Posterior cingulate gyrus (tissue), 11 donors: Measurements from ENCODE around the gene PTGIS.

Source experiments
- DNase-seq, 10 donors: peaks; one replicate each; pipeline versions ENCODE4 v3.0.0 to v3.0.0-alpha.2; 2020 to 2021; ENCODE audit warnings: mixed read lengths in 3 of 10
- intact Hi-C: fragments of 100-400 bp; cut with DNase I; formaldehyde crosslinking; loops from one replicate; pipeline ENCODE4 v1.15.1; 2023

The PTGIS gene

GRCh38 chr20:49562311-49563014 is 5.5 kb downstream of the PTGIS start:
- peak in 1 of 10 donors; percentile 85 for DNase-seq

DNA sequence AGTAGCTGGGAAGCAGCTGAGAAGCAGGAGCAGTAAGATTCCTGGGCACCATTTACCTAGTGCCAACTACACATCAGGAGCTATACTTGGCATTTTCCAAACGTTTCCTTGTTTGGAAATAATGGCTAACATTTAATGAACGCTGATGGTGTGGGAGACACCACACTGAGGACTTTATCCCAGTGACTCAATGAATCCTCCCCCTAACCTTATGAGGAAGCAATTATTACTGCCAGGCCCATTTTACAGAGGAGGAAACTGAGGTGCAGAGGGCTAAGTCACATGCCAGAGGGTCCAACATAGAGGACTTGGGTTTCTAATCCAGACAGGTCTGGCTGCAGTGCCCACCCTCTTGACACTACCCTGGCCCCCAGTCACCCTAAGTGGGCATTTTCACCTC is 6.1 kb downstream of the PTGIS start:
- DNase-seq = no peak
- intact Hi-C loops = no loop called here

More at GRCh38 chr20:49562311-49563014, 5.5 kb downstream of the PTGIS start:
- intact Hi-C loops = no loop called here

- intact Hi-C loops = no loop called here
- no peak for DNase-seq
Observed at GRCh38 chr20:49561256-49561655, 6.7 kb downstream of the PTGIS start.

DNA sequence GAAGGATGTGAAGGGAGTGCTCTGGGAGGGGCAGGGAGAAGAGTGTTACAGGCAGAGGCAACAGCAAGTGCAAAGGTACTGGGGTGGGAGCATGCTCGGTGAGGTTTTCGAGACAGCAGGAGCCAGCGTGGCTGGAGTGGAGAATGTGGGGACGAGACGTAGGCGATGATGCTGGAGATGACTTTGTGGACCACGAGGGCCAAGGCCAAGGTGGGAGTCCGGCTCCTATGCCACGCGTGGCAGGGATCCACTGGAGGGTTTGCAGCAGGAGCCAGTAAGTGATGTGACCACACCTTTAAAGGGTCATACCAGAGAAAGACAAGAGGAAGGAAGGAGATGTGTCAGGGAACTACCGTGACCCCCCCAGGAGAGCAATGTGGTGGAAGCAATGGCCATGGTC is 7.3 kb downstream of the PTGIS start:
- intact Hi-C loops = no loop called here
- DNase-seq = peak in 1 of 10 donors; percentile 76

DNA sequence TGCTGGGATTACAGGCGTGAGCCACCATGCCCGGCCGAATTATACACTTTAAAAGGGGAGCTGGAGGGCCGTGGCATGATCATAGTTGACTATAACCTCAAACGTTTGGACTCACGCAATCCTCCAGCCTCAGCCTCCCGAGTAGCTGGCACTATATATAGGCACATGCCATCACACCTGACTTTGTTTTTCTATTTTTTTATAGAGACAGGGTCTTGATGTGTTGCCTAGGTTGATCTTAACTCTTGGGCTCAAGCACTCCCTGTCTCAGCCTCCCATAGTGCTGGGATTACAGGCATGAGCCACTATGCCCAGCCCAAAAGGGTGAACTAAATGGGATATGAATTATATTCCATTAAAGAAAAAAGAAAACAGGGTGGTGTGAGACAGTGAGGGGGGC is 7.8 kb downstream of the PTGIS start:
- no peak for DNase-seq
- intact Hi-C loops = no loop called here

DNA sequence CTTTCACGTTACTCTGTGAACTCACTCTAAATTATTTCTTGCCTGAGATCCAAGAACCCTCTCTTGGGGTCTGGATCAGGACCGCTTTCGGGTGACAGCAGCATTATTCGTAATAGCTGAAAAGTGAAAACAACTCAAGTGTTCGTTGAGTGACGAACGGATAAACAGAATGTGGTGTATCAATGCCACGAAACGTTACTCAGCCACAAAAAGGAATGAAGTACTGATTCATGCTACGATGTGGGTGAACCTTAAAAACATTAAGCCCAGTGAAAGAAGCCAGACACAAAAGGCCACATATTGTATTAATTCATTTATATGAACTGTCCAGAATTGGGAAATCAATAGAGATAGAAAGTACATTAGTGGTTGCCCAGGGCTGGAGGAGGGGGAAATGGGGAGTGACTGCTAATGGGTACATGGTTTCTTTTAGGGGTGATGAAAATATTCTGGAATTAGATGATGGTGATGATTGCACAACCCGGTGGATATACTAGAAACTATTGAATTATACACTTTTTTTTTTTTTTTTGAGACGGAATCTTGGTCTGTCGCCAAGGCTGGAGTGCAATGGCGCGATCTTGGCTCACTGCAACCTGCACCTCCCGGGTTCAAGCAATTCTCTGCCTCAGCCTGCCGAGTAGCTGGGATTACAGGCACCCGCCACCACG is 8.4 kb downstream of the PTGIS start:
- no peak for DNase-seq
- intact Hi-C loops = no loop called here

DNA sequence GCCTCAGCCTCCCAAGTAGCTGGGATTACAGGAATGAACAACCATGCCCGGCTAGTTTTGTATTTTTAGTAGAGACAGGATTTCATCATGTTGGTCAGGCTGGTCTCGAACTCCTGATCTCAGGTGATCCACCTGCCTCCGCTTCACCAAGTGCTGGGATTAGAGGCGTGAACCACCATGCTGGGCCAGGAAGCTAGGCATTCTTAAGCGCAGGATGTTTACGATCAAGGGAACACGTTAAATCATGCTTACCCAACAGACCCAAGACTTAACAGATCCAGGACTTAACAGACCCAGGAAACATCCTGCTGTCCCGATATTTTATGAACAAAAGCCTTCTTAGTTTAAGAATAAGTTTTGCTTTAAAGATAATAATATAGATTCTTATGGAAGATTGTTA is 9.1 kb downstream of the PTGIS start:
- no peak for DNase-seq
- intact Hi-C loops = no loop called here

GRCh38 chr20:49557449-49557848 is 10.5 kb downstream of the PTGIS start:
- no peak for DNase-seq
- intact Hi-C loops = no loop called here

GRCh38 chr20:49556621-49557020 is 11.3 kb downstream of the PTGIS start:
- intact Hi-C loops = no loop called here
- no peak for DNase-seq

DNA sequence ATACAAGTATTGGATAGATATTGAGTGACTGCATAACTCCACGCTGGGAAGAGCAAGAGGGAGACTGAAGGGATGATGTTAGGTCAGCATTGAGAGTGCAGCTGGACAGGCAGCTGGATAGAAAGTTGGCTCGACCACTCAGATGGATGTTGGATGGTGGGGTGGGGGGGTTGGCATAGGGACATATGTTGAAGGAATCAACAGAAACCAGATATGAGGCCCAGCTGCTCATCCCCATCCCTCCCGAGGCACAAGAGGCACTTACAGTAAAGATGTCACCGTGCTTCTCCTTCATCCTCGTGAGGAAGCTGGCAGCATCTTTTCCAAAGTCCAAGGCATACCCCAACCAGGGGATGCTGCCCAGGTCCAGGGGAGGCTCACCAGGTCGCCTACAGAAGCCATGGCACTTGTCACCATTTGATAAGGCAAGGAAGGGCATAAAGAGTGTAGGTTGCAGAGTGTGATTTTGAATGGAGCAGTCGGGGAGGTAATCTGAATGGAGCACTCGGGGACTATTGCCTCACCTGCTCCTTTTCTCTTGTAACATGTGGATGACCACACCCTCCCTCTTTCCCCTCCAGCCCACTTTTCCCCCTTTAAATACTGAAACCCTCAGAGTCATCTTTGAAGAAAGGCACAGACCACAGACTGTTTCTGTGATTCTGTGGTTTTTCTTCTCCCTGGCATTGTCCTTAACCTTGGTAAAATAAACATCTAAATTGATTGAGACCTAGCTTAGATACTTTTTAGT is 18.0 kb downstream of the PTGIS start:
- DNase-seq = peak in 1 of 10 donors; percentile 20
- intact Hi-C loops = no loop called here

GRCh38 chr20:49548371-49548947 is 19.5 kb downstream of the PTGIS start:
- no peak for DNase-seq
- intact Hi-C loops = no loop called here

DNA sequence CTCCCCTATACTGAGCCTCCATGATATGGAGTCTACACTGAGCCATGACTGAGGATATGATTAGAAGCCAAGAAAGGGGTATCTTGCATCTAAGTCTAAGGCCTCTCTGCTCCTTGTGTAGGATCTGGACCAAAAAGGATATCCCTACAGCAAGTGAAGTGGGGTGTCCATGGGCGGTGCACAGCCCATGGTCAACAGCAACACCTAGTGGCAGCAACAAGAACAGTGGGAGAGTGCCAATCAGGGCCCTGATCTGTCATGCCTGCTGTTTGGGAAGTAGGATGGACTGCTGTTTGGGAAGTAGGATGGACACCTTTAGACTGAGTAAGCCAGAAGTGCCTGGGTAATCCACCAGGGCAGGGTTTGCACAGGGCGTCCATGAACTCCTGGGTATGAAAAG is 22.4 kb downstream of the PTGIS start:
- peak in 1 of 10 donors; percentile 13 for DNase-seq
- intact Hi-C loops = no loop called here

DNA sequence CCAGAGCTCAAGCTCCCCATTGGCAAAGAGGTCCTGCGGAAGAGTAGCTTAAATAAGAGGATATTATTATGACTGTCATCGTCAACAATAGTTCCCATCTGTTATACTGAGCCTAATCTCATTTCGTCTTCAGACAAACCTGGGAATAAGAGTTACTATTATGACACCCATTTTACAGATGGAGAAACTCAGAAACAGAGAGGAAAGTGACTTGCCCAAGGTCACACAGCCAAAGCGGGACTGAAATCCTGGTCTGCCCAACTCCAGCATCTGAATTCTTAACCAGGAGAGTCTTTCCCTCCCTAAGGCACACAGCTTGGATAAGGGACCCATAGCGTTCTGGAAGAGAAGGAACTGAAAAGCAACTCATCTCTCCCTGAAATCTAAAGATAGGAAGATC is 23.4 kb downstream of the PTGIS start:
- no peak for DNase-seq
- intact Hi-C loops = no loop called here

GRCh38 chr20:49543858-49544437 is 24.0 kb downstream of the PTGIS start:
- peak in 1 of 10 donors; percentile 51 for DNase-seq
- intact Hi-C loops = no loop called here

- intact Hi-C loops = no loop called here
- DNase-seq = peak in 2 of 10 donors; percentile 30 to 70
Observed at GRCh38 chr20:49543071-49543857, 24.7 kb downstream of the PTGIS start.

- intact Hi-C loops = no loop called here
- DNase-seq = peak in 2 of 10 donors; percentile 16 to 53
Observed at GRCh38 chr20:49542514-49542991, 25.4 kb downstream of the PTGIS start.

- peak in 9 of 10 donors; percentile 23 to 92 (median 55) for DNase-seq
Observed at GRCh38 chr20:49541733-49542513, 26.0 kb downstream of the PTGIS start.

DNA sequence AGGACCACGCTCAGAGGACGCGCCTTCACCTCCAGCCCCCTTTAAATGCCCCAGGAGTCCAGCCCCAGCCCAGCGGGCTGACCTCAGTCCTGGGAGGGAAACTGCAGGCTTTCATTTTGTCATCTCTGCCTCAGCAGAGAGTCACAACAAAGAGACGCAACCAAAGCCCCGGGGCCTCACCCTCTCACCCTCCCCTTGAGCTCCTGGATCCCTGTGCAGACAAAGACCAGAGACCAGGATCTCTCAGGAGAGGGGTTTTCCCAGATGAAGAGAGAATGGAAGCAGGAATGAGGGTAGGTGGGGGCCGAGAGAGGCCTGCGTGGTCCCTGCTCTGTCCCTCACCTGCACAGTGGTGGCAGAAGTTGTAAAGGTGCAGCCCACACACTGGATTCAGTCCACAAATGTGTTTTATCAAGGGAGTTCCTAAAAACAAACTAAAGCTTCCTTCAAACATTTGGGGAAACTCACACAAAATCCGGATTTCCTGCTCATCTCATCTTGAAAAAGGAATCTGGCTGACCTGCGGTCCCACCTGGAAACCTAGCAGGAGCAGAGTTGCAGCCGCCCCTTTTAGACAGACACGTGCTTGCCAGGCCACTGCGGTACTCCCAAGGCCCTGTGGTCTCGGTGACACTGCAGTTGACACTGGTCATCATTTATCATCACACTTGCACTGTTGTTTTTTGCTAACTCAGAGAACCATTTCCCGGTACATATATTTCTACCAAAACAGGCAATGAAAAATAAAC is 27.1 kb downstream of the PTGIS start:
- intact Hi-C loops = loop anchor here (2.0 kb wide), 1 partner anchor 66 kb away; no protein-coding TSS in a partner anchor
- DNase-seq = peak in 1 of 10 donors; percentile 40

More at GRCh38 chr20:49541733-49542513, 26.0 kb downstream of the PTGIS start:
- intact Hi-C loops = loop anchor here (2.0 kb wide), 1 partner anchor 65 kb away; no protein-coding TSS in a partner anchor
